GM19193 (cell line): ENCODE measurements around the gene PPP1R1B.

Experiments used
- POLR2A ChIP-seq: IDR thresholded peaks from 4 replicates; pipeline ENCODE4 v1.6.1; 2011; ENCODE audit not compliant: insufficient read depth, insufficient read length; ENCODE audit errors: extremely low read depth

PPP1R1B gene

GRCh38 chr17:39660397-39661385, 33.9 kb downstream of the PPP1R1B start:
- no peak for TF ChIP-seq POLR2A

GRCh38 chr17:39661744-39662541, 35.2 kb downstream of the PPP1R1B start:
- no peak for TF ChIP-seq POLR2A

GRCh38 chr17:39662551-39663339, 36.0 kb downstream of the PPP1R1B start:
- no peak for TF ChIP-seq POLR2A

- no peak for TF ChIP-seq POLR2A
Observed at GRCh38 chr17:39663340-39663687, 36.6 kb downstream of the PPP1R1B start.

GRCh38 chr17:39663688-39664580, 37.2 kb downstream of the PPP1R1B start:
- no peak for TF ChIP-seq POLR2A

- TF ChIP-seq POLR2A = no peak
Observed at GRCh38 chr17:39664581-39665561, 38.1 kb downstream of the PPP1R1B start, which contains the start of gene TCAP. Gene TCAP, plus strand, starts transcription at chr17:39665349. Its CDS starts 11 bp downstream, at chr17:39665360.

- no peak for TF ChIP-seq POLR2A
Observed at GRCh38 chr17:39665642-39666224, 39.0 kb downstream of the PPP1R1B start.

GRCh38 chr17:39666231-39666600, 39.5 kb downstream of the PPP1R1B start:
- TF ChIP-seq POLR2A = no peak

GRCh38 chr17:39666601-39667261, 40.0 kb downstream of the PPP1R1B start:
- no peak for TF ChIP-seq POLR2A

GRCh38 chr17:39667262-39667944, 40.7 kb downstream of the PPP1R1B start:
- TF ChIP-seq POLR2A = no peak
